Mucosa of rectum (tissue), 2 donors: Measurements from ENCODE around the gene FILIP1L.
A peak's percentile ranks its signal among the peaks of the same experiment; 100 is the strongest.
"Not testable (repeated sequence)": the region's sequence is repeated elsewhere in the genome, so short reads cannot be mapped to it uniquely, and the experiment has no call there.

Source experiments
- H3K27ac ChIP-seq, 2 donors: one replicate each; pipeline ENCODE4 v1.7.0; 2013; ENCODE audit warnings: inconsistent platforms in 2 of 2, low read depth in 2 of 2, low read length in 2 of 2
- H3K27me3 ChIP-seq, 2 donors: one replicate each; pipeline ENCODE4 v1.7.0; 2013; ENCODE audit warnings: low read length in 2 of 2; ENCODE audit not compliant: control insufficient read depth in 2 of 2, insufficient read depth in 2 of 2
- H3K36me3 ChIP-seq, 2 donors: one replicate each; pipeline ENCODE4 v1.7.0; 2013; ENCODE audit warnings: low read length in 2 of 2; ENCODE audit not compliant: control insufficient read depth in 2 of 2, insufficient read depth in 2 of 2
- H3K4me1 ChIP-seq, 2 donors: one replicate each; pipeline ENCODE4 v1.7.0; 2013; ENCODE audit warnings: low read length in 2 of 2, mild to moderate bottlenecking in 1 of 2; ENCODE audit not compliant: control insufficient read depth in 2 of 2, insufficient read depth in 2 of 2
- H3K4me3 ChIP-seq, 2 donors: one replicate each; pipeline ENCODE4 v1.7.0; 2013; ENCODE audit warnings: low read length in 2 of 2
- H3K9ac ChIP-seq, 2 donors: one replicate each; pipeline ENCODE4 v1.7.0; 2013; ENCODE audit warnings: low read length in 2 of 2, low read depth in 1 of 2, mild to moderate bottlenecking in 1 of 2
- H3K9me3 ChIP-seq, 2 donors: one replicate each; pipeline ENCODE4 v1.7.0; 2013; ENCODE audit warnings: low read length in 2 of 2; ENCODE audit not compliant: control insufficient read depth in 2 of 2
- donor health status: healthy.
- donor health status: Normal muscosa, but diverticular disease.

Gene FILIP1L

GRCh38 chr3:100063929-100064461 is 50.3 kb downstream of the FILIP1L start:
- H3K36me3 ChIP-seq, result no peaks in the 10 kb centered on the region
- H3K27me3 ChIP-seq, result no peaks in the 10 kb centered on the region
- H3K9ac ChIP-seq, result no peak overlapping the region
- no peak overlapping the region for H3K4me3 ChIP-seq
- H3K27ac ChIP-seq, result peak overlapping the region in 1 of 2 donors; percentile 10
- no peaks in the 10 kb centered on the region for H3K9me3 ChIP-seq
- peaks cover 0 to 3% of the 10 kb centered on the region in 2 donors for H3K4me1 ChIP-seq

DNA sequence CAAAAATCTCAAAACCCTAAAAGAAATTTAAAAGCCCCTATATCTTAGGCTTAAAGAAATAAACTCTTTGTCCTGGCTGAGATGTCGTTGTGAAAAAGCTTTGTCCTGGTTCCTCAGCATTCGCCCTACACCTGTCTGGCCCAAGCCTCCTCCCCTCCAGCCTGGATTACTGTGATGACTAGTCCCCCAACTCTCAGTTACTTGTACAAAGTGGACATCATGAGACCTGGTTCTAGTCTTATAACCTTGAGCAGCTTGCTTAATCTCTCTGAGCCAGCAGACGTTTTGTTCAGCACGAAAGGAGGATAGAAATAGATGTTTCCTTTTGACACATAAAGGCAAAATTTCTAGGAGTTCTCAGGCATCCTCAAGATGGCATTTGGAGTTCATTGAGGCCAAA is 51.6 kb downstream of the FILIP1L start:
- no peaks in the 10 kb centered on the region for H3K36me3 ChIP-seq
- H3K9me3 ChIP-seq, result no peaks in the 10 kb centered on the region
- peaks cover 0 to 2% of the 10 kb centered on the region in 2 donors for H3K4me1 ChIP-seq
- H3K27me3 ChIP-seq, result no peaks in the 10 kb centered on the region
- no peak overlapping the region for H3K4me3 ChIP-seq
- H3K27ac ChIP-seq, result no peak overlapping the region
- H3K9ac ChIP-seq, result no peak overlapping the region

GRCh38 chr3:100060685-100061484 is 53.4 kb downstream of the FILIP1L start:
- Histone ChIP-seq H3K36me3 (no peaks in the 10 kb centered on the region), H3K27ac (no peak overlapping the region)

DNA sequence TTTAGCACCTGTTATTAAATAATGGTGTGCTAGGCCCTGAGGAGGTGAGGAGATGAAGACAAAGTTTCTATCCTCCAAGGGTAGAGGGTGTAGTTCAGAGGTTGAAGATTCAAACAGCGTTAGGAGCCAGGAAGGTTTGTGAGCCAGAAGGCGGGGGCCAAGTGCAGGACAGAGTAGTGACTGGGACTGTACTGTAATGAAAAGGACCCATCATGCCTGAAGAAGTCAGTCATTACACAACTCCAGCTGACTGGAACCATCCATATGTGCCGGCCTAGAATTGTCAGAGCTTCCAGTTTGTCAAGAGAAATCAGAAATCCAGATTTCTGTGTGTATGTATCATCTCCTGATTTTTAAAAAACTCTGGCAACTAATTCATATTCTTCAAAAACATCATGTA is 54.8 kb downstream of the FILIP1L start:
- Histone ChIP-seq H3K4me1 (no peaks in the 10 kb centered on the region), H3K36me3 (no peaks in the 10 kb centered on the region), H3K9me3 (no peaks in the 10 kb centered on the region), H3K4me3 (no peak overlapping the region), H3K27me3 (no peaks in the 10 kb centered on the region), H3K27ac (no peak overlapping the region), H3K9ac (no peak overlapping the region)

More at GRCh38 chr3:100060685-100061484, 53.4 kb downstream of the FILIP1L start:
- Histone ChIP-seq H3K4me3 (no peak overlapping the region), H3K9me3 (no peaks in the 10 kb centered on the region), H3K27me3 (no peaks in the 10 kb centered on the region), H3K9ac (no peak overlapping the region), H3K4me1 (no peaks in the 10 kb centered on the region)

DNA sequence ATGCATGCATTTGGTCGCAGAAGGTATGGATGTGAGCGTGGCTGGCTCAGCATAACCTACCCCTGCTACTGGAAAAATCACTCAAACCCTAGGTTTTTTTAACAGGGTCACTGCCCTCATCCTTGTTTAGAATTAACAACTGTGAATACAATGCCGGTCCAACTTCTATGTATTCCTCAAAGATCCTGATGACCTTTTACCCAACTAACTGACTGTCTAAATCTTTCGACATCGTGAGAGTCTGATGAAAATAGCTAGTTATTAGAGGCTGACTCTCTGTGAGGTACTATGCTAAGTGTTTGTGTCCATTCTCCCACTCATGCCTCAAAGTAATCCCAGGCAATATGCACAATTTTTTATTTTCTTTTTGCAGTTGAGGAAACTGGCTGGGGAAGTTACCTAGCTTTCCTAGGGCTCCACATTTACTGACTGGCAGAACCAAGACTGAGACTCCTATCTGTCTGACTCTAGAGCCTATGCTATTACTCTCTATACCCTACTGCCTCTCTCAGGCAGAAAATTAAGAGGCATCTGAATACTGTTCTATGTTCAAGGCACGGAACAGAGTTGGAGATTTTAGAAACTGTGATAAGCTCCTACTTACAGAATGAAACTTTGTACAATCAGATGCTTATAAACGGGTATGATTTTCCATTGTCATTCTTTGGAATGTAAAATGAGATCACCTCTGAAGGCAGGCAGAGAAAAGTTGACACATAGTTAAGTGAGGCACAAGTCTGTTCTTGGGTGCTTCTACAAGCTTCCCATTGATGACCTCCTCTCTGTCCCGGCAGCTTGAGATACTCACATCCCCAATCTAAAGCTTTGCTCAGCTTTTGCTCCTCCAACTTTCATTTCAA is 56.4 kb downstream of the FILIP1L start:
- peaks cover 0 to 3% of the 10 kb centered on the region in 2 donors for H3K4me1 ChIP-seq
- no peaks in the 10 kb centered on the region for H3K27me3 ChIP-seq
- no peak overlapping the region for H3K27ac ChIP-seq
- no peaks in the 10 kb centered on the region for H3K9me3 ChIP-seq
- no peaks in the 10 kb centered on the region for H3K36me3 ChIP-seq
- no peak overlapping the region for H3K9ac ChIP-seq
- H3K4me3 ChIP-seq, result no peak overlapping the region

- H3K9ac ChIP-seq, result no peak overlapping the region
- no peaks in the 10 kb centered on the region for H3K27me3 ChIP-seq
- no peaks in the 10 kb centered on the region for H3K36me3 ChIP-seq
- H3K4me3 ChIP-seq, result no peak overlapping the region
- H3K9me3 ChIP-seq, result no peaks in the 10 kb centered on the region
- peaks cover 0 to 3% of the 10 kb centered on the region in 2 donors for H3K4me1 ChIP-seq
- no peak overlapping the region for H3K27ac ChIP-seq
These were observed 60.2 kb downstream of the FILIP1L start for GRCh38 chr3:100053951-100054620.

DNA sequence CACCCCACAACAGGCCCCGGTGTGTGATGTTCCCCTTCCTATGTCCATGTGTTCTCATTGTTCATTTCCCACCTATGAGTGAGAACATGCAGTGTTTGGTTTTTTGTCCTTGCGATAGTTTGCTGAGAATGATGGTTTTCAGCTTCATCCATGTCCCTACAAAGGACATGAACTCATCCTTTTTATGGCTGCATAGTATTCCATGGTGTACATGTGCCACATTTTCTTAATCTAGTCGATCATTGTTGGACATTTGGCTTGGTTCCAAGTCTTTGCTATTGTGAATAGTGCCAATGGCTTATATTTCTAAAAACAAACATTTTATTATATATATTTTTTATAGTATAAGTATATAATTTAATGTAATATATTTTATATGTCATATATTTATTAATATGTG is 62.8 kb downstream of the FILIP1L start:
- H3K9me3 ChIP-seq, H3K27me3 ChIP-seq, H3K27ac ChIP-seq, H3K36me3 ChIP-seq, H3K4me3 ChIP-seq, H3K9ac ChIP-seq: not testable (repeated sequence)
- peaks cover 11 to 19% of the 10 kb centered on the region in 2 donors for H3K4me1 ChIP-seq

DNA sequence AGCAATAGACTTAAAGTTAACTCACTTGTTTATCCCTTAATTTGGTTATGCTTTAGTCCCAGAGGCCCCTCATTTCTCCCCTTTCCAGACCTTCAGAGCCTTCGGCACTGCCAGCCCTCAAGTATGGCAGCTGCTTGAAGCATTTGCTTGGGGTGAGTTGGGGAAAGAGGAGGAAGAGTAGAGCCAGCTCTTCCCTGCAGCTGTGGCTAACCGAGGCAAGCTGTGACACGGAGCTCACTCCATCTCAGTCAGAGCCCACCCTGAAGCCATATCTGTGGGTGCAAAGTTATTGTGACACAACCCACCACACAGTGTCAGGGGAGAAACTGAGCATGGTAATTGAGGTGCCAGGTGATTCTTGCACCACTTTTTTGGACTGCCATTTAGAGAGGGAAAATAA is 66.1 kb downstream of the FILIP1L start:
- Histone ChIP-seq H3K27ac (peak overlapping the region; percentile 43 to 62), H3K36me3 (no peaks in the 10 kb centered on the region), H3K4me1 (peaks cover 11 to 19% of the 10 kb centered on the region in 2 donors), H3K4me3 (peak overlapping the region in 1 of 2 donors; percentile 20), H3K9me3 (no peaks in the 10 kb centered on the region), H3K9ac (no peak overlapping the region), H3K27me3 (no peaks in the 10 kb centered on the region)

DNA sequence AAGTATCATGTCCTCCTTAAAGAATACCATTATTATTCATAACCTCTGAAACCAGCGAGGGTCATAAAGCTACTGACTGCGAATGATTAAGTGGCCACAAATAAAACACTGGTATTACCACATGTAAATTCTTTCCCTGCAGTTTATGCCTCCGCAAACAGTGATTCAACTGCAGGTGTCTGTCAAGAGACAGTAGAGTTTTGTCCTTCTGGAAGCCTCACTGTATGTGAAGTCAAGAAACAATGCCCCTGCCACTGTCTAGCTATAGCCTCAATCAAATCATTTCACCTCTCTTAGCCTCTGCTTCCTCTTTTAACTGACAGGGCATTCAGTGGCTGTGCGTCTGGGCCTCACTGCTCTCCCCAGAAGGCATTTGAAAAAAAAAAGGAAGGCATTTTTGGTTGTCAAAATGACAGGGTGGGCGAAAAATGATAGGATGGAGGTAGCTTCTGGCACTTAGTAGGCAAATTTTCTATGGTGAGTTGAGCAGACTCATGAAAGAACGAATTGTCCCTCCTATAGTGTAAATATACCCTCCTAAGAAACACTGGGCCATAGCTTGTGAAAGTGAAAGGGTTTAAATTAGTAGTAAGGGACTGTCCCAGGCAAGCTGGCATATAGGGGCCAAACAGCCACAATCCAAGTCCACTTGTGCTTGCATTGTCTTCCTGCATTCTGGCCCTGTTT is 66.7 kb downstream of the FILIP1L start:
- H3K9me3 ChIP-seq, result no peaks in the 10 kb centered on the region
- H3K27ac ChIP-seq, result peak overlapping the region; percentile 43 to 62
- no peaks in the 10 kb centered on the region for H3K36me3 ChIP-seq
- peaks cover 15 to 24% of the 10 kb centered on the region in 2 donors for H3K4me1 ChIP-seq
- H3K27me3 ChIP-seq, result no peaks in the 10 kb centered on the region
- H3K4me3 ChIP-seq, result peak overlapping the region; percentile 14 to 20
- no peak overlapping the region for H3K9ac ChIP-seq
